ENCODE results near the gene HBG2. TPM values are rescaled to one million over a fixed set of nuclear protein-coding genes. Genes with fewer than 3 reads are reported as not detected.

HBG2 gene
- total and polyA plus RNA-seq, 2 experiments from 2014 or later: not detected

DNA sequence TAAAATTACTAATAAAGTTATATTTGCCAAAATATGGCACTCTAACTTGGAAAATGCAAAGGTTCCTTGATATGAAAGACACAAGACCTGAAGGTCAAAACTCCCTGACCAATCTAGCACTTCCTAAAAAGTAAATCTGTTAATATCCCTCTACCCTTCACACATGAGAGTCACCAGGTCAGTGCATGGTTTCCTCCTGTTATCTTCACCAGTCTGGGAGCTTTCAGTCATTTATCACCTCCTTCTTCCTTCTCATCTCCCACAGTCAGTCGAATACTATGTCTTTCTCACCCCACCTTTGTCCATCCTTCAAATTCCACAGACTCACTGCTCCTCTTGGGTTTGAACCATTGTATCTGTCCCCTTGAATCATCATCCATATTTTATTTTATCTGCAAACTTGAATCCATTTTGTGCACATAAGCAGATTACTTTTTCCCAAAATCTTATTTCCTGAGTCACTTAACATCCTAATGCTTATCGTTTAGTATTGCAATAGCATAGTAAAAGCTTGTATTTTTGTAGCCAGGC is 12.5 kb upstream of the HBG2 start:
- no peaks in the 10 kb centered on the region for H3F3A ChIP-seq (replicated peaks; ENCODE audit: low read depth)
- H3K4me1 Mint-ChIP-seq: peaks cover 5% of the 10 kb centered on the region; the same call in 2 of the 3 replicates
- no peak for ATAC-seq

More for the DNA sequence above, 12.5 kb upstream of the HBG2 start:
- peaks cover 2% of the 10 kb centered on the region for H3K27me3 Mint-ChIP-seq (ENCODE audit: insufficient read depth, low read depth, poor library complexity)
- Histone ChIP-seq H3K9me2 (ENCODE audit: insufficient read depth) (no peaks in the 10 kb centered on the region), H3K27ac (ENCODE audit: low read depth) (no peak overlapping the region), H3K79me2 (replicated peaks; ENCODE audit: insufficient read depth) (no peaks in the 10 kb centered on the region), H3K27me3 (ENCODE audit: insufficient read depth) (no peaks in the 10 kb centered on the region), H2AFZ (no peak overlapping the region), H4K20me1 (replicated peaks; ENCODE audit: insufficient read depth) (no peaks in the 10 kb centered on the region), H3K4me3 (no peak overlapping the region), H3K4me2 (no peak overlapping the region), H3K36me3 (ENCODE audit: insufficient read depth) (no peaks in the 10 kb centered on the region), H3K4me1 (ENCODE audit: insufficient read depth) (no peaks in the 10 kb centered on the region)
- no peaks in the 10 kb centered on the region for H3K36me3 Mint-ChIP-seq (ENCODE audit: low read depth)
- DNase-seq (ENCODE audit: low spot score): no peak
- no peak for TF ChIP-seq NANOG (IDR thresholded peaks at IDR 0.05; ENCODE audit: borderline replicate concordance)
- TF ChIP-seq EZH2phosphoT487 (IDR thresholded peaks at IDR 0.05; ENCODE audit: unreplicated experiment): no peak
- TF ChIP-seq, protein P1, sequence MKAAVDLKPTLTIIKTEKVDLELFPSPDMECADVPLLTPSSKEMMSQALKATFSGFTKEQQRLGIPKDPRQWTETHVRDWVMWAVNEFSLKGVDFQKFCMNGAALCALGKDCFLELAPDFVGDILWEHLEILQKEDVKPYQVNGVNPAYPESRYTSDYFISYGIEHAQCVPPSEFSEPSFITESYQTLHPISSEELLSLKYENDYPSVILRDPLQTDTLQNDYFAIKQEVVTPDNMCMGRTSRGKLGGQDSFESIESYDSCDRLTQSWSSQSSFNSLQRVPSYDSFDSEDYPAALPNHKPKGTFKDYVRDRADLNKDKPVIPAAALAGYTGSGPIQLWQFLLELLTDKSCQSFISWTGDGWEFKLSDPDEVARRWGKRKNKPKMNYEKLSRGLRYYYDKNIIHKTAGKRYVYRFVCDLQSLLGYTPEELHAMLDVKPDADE (IDR thresholded peaks at IDR 0.05): no peak
- TF ChIP-seq ZNF331 (CRISPR knock-in tag; IDR thresholded peaks at IDR 0.05; ENCODE audit: low read depth): no peak
- TF ChIP-seq EZH2 (IDR thresholded peaks at IDR 0.05; ENCODE audit: low read depth, unreplicated experiment): no peak
- TF ChIP-seq, protein P2, sequence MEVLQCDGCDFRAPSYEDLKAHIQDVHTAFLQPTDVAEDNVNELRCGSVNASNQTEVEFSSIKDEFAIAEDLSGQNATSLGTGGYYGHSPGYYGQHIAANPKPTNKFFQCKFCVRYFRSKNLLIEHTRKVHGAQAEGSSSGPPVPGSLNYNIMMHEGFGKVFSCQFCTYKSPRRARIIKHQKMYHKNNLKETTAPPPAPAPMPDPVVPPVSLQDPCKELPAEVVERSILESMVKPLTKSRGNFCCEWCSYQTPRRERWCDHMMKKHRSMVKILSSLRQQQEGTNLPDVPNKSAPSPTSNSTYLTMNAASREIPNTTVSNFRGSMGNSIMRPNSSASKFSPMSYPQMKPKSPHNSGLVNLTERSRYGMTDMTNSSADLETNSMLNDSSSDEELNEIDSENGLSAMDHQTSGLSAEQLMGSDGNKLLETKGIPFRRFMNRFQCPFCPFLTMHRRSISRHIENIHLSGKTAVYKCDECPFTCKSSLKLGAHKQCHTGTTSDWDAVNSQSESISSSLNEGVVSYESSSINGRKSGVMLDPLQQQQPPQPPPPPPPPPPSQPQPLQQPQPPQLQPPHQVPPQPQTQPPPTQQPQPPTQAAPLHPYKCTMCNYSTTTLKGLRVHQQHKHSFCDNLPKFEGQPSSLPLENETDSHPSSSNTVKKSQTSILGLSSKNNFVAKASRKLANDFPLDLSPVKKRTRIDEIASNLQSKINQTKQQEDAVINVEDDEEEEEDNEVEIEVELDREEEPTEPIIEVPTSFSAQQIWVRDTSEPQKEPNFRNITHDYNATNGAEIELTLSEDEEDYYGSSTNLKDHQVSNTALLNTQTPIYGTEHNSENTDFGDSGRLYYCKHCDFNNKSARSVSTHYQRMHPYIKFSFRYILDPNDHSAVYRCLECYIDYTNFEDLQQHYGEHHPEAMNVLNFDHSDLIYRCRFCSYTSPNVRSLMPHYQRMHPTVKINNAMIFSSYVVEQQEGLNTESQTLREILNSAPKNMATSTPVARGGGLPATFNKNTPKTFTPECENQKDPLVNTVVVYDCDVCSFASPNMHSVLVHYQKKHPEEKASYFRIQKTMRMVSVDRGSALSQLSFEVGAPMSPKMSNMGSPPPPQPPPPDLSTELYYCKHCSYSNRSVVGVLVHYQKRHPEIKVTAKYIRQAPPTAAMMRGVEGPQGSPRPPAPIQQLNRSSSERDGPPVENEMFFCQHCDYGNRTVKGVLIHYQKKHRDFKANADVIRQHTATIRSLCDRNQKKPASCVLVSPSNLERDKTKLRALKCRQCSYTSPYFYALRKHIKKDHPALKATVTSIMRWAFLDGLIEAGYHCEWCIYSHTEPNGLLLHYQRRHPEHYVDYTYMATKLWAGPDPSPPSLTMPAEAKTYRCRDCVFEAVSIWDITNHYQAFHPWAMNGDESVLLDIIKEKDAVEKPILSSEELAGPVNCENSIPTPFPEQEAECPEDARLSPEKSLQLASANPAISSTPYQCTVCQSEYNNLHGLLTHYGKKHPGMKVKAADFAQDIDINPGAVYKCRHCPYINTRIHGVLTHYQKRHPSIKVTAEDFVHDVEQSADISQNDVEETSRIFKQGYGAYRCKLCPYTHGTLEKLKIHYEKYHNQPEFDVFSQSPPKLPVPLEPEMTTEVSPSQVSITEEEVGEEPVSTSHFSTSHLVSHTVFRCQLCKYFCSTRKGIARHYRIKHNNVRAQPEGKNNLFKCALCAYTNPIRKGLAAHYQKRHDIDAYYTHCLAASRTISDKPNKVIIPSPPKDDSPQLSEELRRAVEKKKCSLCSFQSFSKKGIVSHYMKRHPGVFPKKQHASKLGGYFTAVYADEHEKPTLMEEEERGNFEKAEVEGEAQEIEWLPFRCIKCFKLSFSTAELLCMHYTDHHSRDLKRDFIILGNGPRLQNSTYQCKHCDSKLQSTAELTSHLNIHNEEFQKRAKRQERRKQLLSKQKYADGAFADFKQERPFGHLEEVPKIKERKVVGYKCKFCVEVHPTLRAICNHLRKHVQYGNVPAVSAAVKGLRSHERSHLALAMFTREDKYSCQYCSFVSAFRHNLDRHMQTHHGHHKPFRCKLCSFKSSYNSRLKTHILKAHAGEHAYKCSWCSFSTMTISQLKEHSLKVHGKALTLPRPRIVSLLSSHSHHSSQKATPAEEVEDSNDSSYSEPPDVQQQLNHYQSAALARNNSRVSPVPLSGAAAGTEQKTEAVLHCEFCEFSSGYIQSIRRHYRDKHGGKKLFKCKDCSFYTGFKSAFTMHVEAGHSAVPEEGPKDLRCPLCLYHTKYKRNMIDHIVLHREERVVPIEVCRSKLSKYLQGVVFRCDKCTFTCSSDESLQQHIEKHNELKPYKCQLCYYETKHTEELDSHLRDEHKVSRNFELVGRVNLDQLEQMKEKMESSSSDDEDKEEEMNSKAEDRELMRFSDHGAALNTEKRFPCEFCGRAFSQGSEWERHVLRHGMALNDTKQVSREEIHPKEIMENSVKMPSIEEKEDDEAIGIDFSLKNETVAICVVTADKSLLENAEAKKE (CRISPR knock-in tag; IDR thresholded peaks at IDR 0.05): no peak
- TF ChIP-seq STAT1 (IDR thresholded peaks at IDR 0.05; ENCODE audit: unreplicated experiment): no peak
- H3K27ac Mint-ChIP-seq: no peak overlapping the region
- H3K4me3 Mint-ChIP-seq: no peak overlapping the region
- H3K9me3 Mint-ChIP-seq: peaks cover 4% of the 10 kb centered on the region; the same call in 2 of the 3 replicates

All from GM23338 (cell line).